LNCaP clone FGC (cell line): ENCODE data around the gene EED.

Experiments used
- DNase-seq: peaks from one replicate; pipeline ENCODE4 v3.0.0-alpha.2; 2011; ENCODE audit warnings: low read depth
- H3K4me3 ChIP-seq: 2 replicates; pipeline ENCODE4 v1.5.1; 2011; ENCODE audit warnings: mild to moderate bottlenecking, low read depth, low read length, control low read depth
- CTCF ChIP-seq: IDR thresholded peaks from 2 replicates; pipeline ENCODE4 v1.5.1; 2012; ENCODE audit warnings: mild to moderate bottlenecking; ENCODE audit not compliant: control insufficient read depth, insufficient read depth; ENCODE audit errors: extremely low read depth

The EED gene

GRCh38 chr11:86207413-86207812 lies 37.1 kb upstream of the EED start:
- no peak for TF ChIP-seq CTCF
- DNase-seq: no peak
- H3K4me3 ChIP-seq: no peak overlapping the region

DNA sequence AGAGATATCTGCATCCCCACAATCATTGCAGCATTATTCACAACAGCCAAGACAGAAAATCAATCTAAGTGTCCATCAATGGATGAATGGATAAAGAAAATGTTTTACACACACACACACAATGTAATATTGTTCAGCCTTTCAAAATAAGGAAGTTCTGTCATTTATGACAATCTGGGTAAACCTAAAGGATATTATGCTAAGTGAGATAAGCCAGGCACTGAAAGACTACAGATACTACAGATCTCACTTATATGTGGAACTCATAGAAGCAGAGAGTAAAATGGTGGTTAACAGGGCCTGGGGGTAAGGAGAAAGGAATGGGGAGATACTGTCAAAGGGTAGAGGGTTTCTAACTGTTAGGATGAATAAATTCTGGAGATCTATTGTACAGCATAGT lies 36.0 kb upstream of the EED start:
- TF ChIP-seq CTCF: no peak
- no peak for DNase-seq

DNA sequence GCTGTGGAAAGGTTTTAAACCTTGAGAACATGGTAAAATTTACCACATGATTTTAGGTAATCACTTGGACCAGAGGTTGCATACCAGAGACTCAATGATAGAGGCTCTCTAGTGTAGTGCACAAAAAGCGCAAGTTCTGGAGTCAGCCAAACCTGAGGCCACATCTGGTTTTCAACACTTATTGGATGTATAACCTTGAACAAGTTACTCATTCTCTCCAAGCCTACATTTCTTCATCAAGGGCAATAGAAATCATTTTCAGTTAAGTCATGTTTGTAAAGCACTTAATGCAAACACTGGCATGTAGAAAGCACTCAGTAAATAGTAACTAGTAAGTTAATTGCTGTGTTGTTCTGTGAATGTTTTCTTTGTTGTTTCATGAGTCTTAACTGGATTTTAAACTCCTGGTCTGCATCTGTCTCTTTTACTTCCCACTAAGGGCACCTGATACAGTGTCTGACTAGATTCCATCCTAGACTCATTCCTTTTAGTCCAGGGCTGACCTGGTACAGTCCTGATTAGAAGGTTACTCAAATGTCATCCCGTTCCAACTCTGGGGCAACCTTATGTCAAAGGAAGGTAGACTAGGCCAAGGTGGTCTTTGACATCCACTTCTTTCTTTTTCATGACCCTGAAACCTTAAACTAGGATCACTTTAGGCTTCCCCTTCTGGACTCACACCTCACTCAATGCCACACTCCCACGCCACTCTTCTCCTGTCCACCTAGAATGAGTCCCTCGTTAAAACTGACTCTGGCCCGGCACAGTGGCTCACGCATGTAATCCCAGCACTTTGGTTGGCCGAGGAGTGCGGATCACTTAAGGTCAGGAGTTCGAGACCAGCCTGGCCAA lies 34.5 kb upstream of the EED start:
- no peak overlapping the region for H3K4me3 ChIP-seq

More for the DNA sequence above, 36.0 kb upstream of the EED start:
- no peak overlapping the region for H3K4me3 ChIP-seq

GRCh38 chr11:86210898-86211297 lies 33.7 kb upstream of the EED start:
- H3K4me3 ChIP-seq: no peak overlapping the region
- DNase-seq: no peak
- no peak for TF ChIP-seq CTCF

More for the DNA sequence above, 34.5 kb upstream of the EED start:
- no peak for DNase-seq
- TF ChIP-seq CTCF: no peak

GRCh38 chr11:86211619-86212018 lies 32.9 kb upstream of the EED start:
- no peak for TF ChIP-seq CTCF
- no peak for DNase-seq

GRCh38 chr11:86212019-86212611 lies 32.4 kb upstream of the EED start:
- no peak for DNase-seq
- H3K4me3 ChIP-seq: no peak overlapping the region
- TF ChIP-seq CTCF: no peak

More at GRCh38 chr11:86211619-86212018, 32.9 kb upstream of the EED start:
- H3K4me3 ChIP-seq: no peak overlapping the region
